GM21529 (cell line): Measurements from ENCODE around the gene PPM1B.
A peak's percentile ranks its signal among the peaks of the same experiment; 100 is the strongest.
"Not testable (repeated sequence)": the region's sequence is repeated elsewhere in the genome, so short reads cannot be mapped to it uniquely, and the experiment has no call there.

ENCODE experiments used
- ATAC-seq: cut with Tn5 transposase; IDR thresholded peaks from one replicate; pipeline ENCODE4 v1.9.1; 2021; ENCODE audit not compliant: unreplicated experiment

PPM1B gene

DNA sequence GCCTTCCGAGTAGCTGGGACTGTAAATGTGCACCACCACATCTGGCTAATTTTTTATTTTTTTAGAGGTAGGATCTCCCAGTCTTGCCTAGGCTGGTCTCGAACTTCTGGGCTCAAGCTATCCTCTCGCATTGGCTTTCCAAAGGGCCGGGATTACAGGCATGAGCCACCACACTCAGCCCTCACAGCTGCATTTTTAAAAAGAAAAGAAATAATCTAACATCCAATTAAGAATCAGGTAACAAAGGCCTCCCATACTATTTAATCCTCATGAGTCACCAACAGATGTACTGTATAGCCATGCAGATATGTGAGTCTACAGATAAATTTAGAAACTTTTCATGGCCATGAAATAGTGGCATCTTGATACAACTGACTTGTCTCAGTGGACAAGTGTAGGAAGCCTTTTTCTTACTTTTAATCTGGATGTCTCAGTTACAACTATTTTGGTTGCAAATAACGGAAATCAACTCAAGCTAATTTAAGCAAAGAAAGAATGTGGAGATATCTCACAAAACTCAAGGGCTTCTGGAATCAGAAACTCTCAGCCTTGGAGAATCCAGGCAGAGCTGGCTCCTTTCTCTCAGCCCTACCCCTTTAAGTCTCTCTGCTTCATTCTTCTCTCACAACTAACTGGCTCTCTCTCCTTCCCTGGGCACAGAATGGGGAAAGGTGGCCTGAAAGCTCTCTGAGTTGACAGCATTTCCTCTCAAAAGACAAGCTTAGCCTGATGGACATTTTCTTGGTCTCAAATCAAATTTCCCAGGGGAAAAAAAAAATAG is 12.8 kb upstream of the PPM1B start:
- ATAC-seq, result no peak

DNA sequence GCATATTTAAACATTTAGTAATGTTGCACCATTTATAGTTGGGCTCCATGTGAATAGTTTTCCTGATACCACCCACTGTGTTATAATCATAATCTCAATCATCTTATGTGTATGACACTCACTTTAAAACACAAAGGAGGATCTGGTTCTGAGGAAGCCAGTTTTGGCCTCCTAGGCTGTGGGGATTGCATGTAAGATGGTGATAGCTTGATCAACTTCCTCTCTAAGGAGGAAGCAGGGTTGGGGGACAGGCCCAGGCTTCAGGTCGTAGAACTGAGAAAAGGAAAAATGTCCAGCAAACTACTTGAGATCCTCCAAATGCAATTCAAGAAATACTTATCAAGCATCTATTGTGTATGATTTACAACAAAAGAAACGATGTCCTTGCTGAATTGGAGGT is 4.9 kb upstream of the PPM1B start:
- ATAC-seq, result no peak

DNA sequence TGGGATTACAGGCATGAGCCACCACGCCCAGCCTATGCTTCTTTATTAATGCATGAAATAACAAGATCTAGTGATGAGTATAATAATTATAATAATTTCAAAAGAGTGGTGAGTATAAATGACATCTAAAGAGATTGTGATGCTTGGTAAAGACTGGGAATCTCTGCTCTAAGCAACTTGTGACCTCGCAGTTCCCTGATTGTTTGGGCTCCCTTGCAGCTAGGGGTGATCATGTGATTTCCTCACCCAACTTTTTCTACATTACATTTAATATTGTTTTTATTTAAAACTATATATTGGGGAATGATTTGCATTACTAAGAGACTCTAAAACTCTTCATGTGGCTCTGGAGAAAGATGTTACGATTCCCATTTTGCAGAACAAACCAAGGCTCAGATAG is 4.1 kb upstream of the PPM1B start:
- ATAC-seq, result no peak

DNA sequence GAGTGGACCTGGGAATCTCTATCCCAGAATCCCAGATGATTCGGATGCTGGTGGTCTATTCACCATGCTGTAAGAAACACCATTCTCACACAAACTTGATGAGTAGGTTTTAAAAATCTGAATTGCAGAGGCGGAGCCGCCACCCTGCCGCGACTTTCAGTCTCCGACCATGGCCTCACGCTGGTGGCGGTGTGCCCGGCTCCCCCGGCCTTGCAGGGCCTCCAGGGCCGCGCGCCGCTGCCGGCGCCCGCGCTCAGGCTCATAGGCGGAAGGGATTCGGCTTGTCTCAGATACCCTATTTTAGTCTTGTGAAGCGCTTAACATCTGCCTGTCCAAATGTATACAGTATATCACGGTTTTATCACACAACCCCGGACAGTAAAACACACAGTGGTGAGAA is 2.6 kb upstream of the PPM1B start:
- ATAC-seq, result no peak

DNA sequence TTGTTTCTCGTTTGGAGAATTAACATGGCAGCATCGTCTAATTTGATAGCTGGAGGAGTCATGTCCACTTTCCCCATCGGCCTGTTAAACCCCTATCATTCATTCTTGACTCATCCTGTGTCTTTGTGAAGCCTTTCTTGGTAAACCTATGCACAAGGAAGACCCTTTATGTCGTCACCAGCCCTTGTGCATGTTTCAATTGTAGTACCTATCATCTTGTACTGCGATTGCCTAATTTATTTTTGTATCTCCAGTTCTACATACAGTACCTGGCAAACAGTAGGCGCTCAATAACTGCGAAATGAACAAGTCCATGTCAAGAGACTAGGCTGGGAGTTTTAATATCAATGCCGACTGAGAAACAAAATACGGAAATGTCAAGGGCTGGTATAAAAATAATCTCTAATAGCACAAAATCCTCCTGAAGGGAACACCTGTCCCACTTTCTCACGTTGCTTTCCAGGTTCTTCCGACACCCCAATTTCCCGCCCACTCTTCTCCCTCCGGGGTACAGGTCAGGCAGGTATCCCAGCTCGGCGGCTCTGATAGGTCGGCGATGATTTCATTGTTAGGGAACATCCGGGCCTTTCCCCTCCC is 1.3 kb upstream of the PPM1B start:
- ATAC-seq, result no peak

DNA sequence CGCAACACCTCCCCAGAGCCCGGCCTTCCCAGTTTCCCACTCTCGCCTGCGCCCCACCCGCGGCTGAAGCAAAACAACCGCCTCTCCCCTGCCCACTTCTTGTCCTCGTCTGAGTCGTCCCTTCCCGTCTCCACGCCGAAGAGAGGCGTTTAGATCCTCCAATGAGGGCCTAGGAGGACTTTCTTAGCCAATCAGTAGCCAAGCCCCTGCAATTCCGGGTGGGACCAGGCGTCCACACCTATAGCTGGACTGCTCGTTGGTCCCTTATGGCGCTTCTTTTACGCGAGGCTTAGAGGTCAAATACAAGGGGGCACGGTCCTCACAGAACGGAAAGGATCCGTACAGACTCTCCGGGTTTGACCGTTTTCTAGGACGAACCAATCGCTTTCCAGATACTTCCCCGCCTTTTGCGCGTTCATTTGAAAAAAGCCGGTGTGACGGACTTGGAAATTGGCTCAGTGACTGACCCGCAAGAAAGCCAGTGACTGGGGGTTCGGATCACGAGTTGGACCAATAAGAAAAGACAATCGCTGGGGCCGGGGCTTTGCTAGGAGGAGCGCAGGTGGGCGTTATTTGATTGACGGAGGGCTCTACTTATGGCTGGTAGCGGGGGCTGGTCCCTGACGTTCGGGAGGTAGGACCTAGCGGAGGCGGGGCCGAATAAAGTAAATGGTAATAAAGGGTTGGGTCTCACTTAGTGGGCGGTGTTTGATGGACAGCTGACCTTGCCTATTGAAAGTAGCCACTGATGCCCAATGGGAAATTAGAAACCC is 581 bp upstream of the PPM1B start:
- ATAC-seq, result peak; percentile 83

DNA sequence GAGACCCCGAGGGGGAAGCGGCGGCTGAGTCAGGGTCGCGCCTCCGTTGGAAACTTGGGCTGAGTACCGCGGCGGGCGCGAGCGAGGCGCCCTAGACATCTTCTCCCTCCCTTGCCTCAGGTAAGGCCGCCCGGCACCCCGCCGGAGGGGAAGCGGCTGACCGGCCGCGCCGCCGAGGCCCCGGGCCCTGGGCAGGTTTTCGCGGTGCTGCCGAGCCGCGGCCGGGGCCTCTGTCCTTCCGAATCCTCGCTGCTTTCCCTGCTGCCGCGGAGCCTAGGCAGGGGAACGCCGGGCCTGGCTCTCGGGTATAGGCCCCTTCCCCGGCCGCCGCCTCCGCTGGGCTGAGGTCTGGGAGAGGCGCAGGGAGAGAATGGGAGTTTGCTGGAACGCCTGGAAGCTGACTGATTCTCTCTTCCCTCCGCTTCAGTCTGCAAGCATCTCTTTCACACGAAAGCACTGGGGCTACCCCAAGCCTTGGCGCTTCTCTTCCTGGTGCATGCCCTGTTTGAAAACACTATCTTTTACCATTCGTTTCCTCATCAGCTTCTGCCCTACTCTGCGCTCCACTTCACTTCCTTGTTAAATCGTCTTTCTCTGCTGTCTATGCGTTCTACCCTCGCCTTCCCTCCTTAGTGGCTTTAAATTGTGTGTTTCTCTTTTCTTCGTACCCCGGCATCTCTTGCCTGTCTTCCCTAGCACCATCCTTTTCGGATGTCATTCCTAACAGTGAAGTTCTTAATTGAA is 652 bp downstream of the PPM1B start:
- peak; percentile 21 for ATAC-seq

DNA sequence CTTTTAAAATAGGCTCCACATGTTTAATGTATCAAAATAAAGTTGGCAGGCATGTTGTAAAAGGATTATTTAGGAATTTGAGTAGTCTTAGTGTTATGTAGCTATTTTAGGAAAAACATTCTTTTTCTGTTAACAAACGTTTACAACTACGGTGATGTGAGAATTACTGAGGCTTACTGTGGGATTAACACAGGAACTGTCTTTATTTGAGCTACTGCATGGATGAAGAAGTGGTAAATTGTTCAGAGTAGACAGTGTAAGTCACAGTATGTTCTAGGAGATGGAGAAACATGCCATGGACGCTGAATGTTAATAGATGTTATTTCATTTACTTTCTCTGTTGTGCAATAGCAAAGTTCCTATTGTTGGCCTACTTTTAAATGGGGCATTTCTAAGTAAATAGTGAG is 1.6 kb downstream of the PPM1B start:
- ATAC-seq, result no peak

DNA sequence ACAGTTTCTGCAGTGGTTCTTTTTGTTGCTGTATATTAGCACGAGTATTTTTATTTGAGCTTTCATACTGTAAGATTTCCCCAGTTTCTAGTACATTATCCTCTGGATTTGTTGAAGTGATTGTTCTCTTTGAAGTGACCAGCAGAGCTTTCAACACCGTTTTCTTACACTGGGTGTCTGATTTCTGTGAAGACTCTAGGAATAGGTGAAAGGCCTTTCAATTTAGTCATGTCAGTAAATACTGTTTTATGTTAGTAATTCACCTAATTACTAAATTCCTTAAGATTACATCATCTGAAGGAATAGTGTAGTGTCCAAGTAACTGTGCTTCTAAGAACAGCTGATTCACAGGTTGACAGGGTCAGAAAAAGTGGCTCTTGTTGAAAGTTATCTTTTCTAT is 2.3 kb downstream of the PPM1B start:
- ATAC-seq, result no peak

DNA sequence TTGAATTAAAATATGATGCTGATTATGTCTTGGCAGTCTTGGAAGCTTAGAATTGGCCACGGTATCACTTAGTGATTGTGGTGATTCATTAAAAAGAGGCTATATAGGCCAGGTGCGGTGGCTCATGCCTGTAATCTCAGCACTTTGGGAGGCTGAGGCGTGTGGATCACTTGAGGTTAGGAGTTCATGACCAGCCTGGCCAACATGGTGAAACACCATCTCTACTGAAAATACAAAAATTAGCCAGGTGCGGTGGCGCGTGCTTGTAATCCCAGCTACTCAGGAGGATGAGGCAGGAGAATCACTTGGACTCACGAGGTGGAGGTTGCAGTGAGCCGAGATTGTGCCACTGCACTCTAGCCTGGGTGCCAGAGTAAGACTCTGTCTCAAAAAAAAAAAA is 2.8 kb downstream of the PPM1B start:
- not testable (repeated sequence) for ATAC-seq

DNA sequence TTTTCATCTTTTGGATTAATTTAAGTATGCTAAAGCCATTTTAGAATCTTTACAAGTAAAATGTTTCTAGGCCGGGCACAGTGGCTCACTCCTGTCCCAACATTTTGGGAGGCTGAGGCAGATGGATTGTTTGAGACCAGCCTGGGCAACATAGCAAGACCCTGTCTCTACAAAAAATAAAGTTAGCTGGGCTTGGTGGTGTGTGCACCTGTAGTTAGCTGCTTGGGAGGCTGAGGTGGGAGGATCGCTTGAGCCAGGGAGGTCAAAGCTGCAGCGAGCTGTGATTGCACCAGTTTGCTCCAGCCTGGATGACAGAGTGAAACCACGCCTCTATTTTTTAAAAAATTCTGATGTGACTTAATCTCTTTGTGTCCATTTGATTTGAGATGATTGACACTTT is 3.9 kb downstream of the PPM1B start:
- ATAC-seq, result no peak

DNA sequence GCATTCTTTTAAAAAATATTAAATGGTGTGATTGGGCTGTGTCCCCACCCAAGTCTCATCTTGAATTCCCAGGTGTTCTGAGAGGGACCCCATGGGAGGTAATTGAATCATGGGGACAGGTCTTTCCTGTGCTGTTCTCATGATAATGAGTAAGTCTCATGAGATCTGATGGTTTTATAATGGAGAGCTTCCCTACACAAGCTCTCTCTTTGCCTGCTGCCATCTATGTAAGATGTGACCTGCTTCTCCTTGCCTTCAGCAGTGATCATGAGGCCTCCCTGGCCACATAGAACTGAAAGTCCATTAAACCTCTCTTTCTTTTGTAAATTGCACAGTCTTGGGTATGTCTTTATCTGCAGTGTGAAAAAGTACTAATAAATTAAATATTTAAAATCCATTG is 10.3 kb downstream of the PPM1B start:
- no peak for ATAC-seq

DNA sequence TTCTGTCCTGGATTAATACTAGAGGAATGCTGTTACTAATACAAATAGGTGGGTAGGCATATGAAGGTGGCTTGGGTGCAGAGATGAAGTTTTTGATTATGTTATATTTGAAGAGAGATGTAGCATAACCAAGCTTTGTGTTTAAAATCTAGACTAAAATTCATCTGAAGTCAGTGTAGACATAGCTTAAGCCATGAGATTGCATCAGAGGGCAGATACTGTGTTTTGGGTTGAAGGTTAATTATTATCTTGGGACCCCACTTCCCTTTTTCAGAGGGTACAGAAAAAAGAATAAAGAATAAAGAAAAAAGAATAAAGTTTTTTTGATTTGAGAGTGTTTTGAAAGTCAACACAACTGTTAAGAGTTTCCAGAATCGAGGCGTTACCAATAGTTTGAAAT is 13.0 kb downstream of the PPM1B start:
- no peak for ATAC-seq

DNA sequence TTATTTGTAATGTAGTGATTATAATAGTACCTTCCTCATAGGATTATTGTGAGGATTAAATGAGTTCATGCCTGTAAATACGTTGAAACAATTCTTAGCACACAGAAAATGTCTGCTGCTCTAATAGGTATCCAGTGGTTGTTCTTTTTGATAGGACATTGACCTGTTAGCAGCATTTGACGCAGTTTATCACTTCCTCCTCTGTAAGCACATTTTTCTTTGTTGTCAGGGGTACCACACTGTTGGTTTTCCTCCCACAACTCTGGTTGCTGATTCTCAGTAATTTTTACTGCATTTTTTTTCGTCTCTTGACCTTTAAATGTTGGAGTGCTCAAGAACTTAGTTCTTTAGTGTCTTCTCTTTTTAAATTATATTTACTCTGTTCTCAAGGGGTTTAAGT is 15.4 kb downstream of the PPM1B start:
- no peak for ATAC-seq

DNA sequence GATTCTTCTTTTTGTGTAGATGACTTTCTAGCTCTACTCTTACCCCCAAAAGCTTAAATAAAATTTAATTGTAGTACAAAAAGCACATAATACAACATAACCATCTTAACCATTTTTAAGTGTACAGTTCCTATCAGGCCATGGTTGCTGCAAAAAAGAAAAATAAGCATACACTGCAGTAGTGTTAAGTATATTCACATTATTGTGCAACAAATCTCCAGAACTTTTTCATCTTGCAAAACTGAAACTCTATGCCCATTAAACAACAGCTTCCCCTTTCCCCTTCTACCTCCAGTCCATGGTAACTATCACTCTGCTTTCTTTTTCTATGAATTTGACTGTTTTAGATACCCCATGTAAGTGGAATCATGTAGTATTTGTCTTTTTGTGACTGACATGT is 18.1 kb downstream of the PPM1B start:
- no peak for ATAC-seq

DNA sequence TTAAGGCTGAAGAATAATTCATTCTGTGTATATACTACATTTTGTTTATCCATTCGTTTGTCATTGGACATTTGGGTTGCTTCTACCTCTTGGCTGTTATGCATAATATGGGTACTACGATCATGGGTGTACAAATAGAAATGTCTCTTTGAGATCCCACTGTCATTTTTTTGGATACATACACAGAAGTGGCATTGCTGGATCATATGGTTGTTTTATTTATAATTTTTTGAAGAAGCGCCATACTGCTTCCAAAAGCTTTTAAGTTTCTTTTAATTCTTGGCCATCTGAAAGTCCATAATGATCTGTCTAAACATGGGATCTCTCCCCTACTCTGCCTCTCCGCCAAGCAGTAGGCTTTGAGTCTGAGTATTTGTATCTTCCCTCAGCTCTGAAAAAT is 18.6 kb downstream of the PPM1B start:
- ATAC-seq, result no peak

DNA sequence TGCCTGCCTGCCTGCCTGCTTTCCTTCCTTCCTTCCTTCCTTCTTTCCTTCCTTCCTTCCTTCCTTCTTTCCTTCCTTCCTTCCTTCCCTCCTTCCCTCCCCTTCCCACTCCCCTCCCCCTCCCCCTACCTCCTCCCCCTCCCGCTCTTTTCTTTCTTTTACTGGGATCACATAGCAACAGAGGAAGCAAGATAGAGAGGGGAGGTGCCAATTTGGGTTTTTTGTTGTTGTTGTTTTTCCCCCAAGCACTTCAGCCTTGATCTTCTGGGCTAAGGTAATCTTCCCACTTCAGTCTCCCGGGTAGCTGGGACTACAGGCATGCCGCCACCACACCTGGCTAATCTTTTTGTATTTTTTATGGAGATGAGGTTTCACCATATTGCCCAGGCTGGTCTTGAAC is 20.0 kb downstream of the PPM1B start:
- no peak for ATAC-seq

DNA sequence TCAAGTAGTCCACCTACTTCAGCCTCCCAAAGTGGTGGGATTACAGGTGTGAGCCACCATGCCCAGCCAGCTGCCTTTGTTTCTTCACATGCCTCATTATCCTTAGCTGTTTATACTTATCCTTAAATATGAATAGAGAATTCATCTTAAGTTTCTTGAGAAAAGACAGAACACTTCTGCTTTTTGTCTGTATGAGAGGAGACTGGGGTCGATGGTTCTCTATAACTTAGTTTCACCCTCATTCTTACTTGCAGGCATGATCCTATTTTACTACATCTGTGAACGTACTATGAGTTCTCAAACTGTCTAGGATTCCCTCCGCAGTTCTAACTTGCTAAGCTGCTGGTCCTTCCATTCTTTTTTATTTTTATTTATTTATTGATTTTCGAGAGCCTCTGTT is 20.4 kb downstream of the PPM1B start:
- ATAC-seq, result no peak

DNA sequence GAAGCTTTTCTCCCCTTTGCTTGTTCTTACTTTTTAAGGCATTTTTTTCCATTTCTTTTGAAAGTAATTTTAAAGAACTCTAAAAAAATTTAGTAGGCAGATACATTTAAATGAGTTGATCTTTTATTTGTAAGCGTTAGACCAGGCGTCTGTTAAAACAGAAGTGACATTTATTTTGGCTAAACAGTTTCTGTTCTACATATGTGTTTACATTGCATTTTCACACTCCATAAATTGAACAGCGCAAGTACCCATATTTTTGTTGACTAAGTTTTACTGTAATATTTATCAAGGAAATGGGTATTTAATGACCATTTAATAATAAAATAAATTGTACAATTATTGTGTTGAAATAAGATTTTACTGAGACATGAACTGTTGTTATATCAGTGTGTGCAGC is 21.9 kb downstream of the PPM1B start:
- ATAC-seq, result no peak

DNA sequence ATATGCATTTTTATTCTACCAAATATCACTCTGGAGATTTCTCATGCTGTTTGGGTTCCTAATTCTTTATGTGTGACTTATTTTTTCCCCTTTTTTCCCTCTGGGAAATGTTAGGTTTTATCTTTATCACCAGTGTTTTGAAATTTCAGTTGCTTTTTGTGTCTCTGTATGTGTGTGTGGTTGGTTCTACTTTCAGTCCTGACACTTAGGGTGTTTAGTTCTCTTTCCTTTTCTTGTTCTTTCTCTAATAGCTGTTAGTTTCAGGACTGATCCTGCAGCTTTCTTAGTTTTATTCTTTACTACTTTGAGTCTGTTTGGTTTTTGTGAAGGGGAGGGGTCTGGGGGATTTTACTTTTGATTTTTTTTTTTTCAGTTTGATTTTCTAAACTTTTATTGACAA is 23.1 kb downstream of the PPM1B start:
- peak; percentile 96 for ATAC-seq

DNA sequence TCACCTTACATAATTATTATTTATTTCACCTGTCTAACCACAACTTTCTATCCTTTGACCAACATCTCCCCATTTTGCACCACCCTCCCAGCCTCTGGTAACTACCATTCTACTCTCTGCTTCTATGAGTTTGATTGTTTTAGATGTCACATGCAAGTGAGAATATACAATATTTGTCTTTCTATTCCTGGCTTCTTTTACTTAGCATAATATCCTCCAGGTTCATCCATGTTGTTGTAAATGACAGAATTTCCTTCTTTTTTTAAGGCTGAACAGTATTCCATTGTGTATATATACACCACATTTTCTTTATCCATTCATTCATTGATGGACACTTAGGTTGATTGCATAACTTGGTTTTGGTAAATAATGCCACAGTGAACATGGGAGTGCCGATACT is 24.0 kb downstream of the PPM1B start:
- no peak for ATAC-seq

DNA sequence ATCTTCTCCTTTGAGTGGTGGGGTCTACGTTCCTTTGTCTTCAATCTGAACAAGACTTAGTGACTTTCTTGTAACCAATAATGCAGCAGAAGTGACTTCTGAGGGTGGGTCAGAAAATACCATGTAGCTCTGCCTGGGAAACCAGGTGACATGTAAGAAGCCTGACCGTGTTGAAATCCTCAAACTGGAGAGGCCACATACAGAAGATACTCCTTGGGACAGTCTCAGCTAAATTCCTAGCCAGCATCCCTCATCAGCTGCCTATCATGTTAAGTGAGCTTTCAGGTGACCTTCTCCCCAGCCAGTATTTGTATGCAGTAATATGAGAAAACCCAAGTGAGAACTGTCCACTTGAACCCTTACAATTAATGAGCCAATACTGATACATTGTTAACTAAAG is 27.0 kb downstream of the PPM1B start:
- ATAC-seq, result no peak
